GM12891 (cell line): ENCODE results near the gene CRB1.

Source experiments
- DNase-seq: peaks from one replicate; pipeline ENCODE4 v3.0.0; 2011; ENCODE audit warnings: low spot score; ENCODE audit not compliant: insufficient read length
- FAIRE-seq: peaks from 2 replicates; lab custom pipeline; 2011; peaks lifted over from hg19 to GRCh38; lab: Jason Lieb, UNC
- PAX5 ChIP-seq: IDR thresholded peaks from 2 replicates; pipeline ENCODE4 v1.6.1; 2011; ENCODE audit warnings: low read length, moderate library complexity, mild to moderate bottlenecking; ENCODE audit not compliant: insufficient read depth, severe bottlenecking
- POLR2A ChIP-seq: IDR thresholded peaks from 2 replicates; pipeline ENCODE4 v1.6.1; 2011; ENCODE audit warnings: low read depth, low read length, control low read depth
- POLR2AphosphoS5 ChIP-seq: IDR thresholded peaks from 2 replicates; pipeline ENCODE4 v1.6.1; 2011; ENCODE audit warnings: low read depth, low read length, control low read depth
- POU2F2 ChIP-seq: IDR thresholded peaks from 2 replicates; pipeline ENCODE4 v1.6.1; 2011; ENCODE audit warnings: low read depth, mild to moderate bottlenecking, control low read depth, low read length, moderate library complexity
- SPI1 ChIP-seq: IDR thresholded peaks from 2 replicates; pipeline ENCODE4 v1.6.1; 2011; ENCODE audit warnings: low read depth, low read length, control low read depth
- TAF1 ChIP-seq: IDR thresholded peaks from 2 replicates; pipeline ENCODE4 v1.6.1; 2011; ENCODE audit warnings: low read depth, low read length, control low read depth

The CRB1 gene

DNA sequence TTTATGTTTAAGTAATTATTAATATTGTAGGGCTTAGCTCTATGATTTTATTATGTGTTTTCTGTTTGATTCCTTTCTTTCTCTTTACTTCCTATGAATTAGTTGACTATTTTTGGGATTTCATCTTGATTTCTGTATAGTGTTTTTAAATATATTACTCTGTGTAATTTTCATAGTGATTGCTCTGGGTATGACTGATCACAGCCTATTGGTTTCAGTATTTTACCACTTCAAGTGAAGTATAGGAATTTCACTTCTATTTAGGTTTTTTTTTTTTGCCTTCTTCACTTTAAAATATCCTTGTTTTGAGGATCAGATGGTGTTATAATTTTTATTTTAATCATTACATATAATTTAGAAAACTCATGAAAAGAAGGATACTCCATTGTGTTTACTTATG lies 94.8 kb downstream of the CRB1 start:
- DNase-seq (no peak), FAIRE-seq (no peak)
- TF ChIP-seq POLR2AphosphoS5, result no peak
- TF ChIP-seq PAX5, result no peak
- no peak for TF ChIP-seq POU2F2
- no peak for TF ChIP-seq TAF1
- TF ChIP-seq SPI1, result no peak
- TF ChIP-seq POLR2A, result no peak

DNA sequence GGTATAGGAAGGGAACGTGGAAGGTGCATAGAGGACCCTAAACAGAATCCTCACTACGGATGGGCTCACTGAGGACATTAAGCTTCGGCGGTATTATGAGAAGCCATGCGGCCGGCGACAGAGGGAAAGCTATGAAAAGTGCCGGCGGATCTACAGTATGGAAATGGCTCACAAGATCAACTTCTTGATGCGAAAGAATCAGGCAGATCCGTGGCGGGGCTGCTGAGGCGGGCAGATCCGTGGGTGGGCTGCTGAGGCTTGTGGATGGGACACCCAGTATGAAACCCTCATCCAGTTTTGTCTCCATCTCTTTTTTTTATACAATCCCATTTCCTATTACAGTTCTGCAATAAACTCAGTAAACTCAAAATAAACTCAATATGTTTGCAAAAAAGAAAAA lies 95.8 kb downstream of the CRB1 start:
- FAIRE-seq (no peak), DNase-seq (no peak)
- TF ChIP-seq POU2F2 (no peak), TAF1 (no peak), POLR2A (no peak), POLR2AphosphoS5 (no peak), SPI1 (no peak), PAX5 (no peak)

DNA sequence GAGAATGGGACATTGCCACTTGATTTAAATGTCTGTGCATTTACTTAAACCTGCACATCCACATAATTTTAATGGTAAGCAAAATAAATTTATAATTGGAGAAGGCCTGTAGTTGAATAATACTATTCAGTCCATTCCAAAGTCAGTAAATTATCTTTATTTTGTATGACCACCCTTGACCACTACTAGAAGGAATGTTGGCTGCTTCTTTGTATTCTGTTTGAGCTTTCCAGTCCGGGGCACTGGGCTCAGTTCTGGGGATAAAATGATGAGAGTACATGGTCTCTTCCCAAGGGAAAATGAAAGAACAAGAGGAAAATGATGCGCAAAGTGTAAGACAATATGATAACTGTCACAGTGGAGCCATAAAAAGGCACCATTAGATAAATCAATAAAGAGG lies 98.9 kb downstream of the CRB1 start:
- FAIRE-seq, result no peak
- no peak for TF ChIP-seq POLR2A
- no peak for TF ChIP-seq PAX5
- TF ChIP-seq POU2F2, result no peak
- TF ChIP-seq POLR2AphosphoS5, result no peak
- no peak for TF ChIP-seq TAF1
- no peak for TF ChIP-seq SPI1
- no peak for DNase-seq

DNA sequence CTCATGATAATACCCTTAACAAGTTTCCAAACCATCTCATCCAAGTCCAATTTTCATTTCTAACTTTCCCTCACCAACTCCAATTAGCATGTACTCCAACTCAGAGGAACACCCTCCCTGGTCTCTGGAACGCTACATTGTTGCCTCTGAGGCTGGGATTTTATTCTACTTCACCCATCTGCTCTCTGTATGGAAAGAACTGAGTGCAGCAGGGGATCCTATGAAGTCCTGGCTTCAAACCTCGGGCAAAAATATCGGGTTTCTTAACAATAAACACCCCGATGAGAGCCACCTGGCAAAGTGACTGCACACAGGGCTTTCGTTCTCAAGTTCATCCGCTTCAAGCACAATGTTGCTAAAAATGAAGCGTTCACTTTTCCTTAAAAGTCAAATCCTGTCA lies 99.6 kb downstream of the CRB1 start:
- DNase-seq, result no peak
- no peak for FAIRE-seq
- no peak for TF ChIP-seq POU2F2
- TF ChIP-seq POLR2A, result no peak
- no peak for TF ChIP-seq SPI1
- TF ChIP-seq PAX5, result no peak
- TF ChIP-seq TAF1, result no peak
- no peak for TF ChIP-seq POLR2AphosphoS5

DNA sequence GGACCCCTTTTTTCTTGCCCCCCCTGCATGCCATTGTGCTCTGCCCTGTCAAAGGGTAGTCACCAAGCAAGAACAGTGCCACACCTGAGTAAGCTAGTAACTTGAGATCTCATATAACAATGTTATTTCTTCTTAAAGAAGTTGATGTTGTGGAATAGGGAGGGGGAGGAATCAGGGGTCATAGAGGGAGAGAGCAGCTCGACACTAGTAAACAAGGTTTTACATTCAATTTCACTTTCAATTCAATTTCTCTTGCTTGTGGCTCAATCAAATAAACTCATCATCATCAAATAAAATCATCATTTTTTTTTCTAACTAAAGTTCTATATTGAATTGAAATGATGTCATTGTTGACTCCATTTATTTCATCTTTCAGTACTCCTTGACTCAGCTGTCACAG lies 106.4 kb downstream of the CRB1 start:
- TF ChIP-seq POU2F2, result no peak
- TF ChIP-seq TAF1, result no peak
- no peak for TF ChIP-seq PAX5
- TF ChIP-seq SPI1, result no peak
- TF ChIP-seq POLR2A, result no peak
- no peak for TF ChIP-seq POLR2AphosphoS5
- FAIRE-seq (no peak), DNase-seq (no peak)

DNA sequence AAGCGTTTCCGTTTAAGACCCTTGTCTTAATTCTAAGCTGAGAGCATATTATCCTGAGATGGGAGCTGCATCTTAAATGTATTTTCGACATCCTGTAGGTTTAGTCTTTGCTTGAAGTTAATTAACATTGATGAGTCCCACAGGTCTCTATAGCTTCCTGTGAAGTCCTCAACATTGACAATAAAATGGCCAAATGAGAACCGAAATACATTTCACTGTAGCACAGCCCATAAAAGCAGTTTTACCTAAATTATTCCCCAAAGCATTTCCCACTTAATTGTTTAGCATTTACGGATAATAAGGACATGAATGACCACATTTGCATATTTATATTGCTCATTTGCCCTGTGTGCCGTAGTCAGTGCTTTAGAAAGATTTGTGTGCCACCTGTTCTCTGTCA lies 116.4 kb downstream of the CRB1 start:
- FAIRE-seq, result no peak
- DNase-seq, result no peak
- TF ChIP-seq SPI1 (no peak), TAF1 (no peak), POLR2A (no peak), POU2F2 (no peak)

DNA sequence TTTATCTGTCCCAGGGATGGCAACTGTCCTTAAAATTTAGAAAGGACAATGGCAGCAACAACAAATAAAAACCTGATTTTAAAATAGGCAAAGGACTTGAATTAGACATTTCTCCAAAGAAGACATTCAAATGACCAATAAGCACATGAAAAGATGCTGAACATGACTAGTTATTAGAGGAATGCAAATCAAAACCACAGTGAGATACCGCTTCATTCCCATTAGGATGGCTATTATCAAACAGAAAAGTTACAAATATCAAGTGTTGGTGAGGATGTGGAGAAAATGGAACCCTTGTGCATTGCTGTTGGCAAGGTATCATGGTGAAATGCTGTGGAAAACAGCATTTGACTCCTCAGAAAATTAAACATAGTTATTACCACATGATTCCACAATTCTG lies 120.7 kb downstream of the CRB1 start:
- TF ChIP-seq SPI1 (no peak), PAX5 (no peak), TAF1 (no peak), POU2F2 (no peak), POLR2AphosphoS5 (no peak), POLR2A (no peak)
- DNase-seq (no peak), FAIRE-seq (no peak)

DNA sequence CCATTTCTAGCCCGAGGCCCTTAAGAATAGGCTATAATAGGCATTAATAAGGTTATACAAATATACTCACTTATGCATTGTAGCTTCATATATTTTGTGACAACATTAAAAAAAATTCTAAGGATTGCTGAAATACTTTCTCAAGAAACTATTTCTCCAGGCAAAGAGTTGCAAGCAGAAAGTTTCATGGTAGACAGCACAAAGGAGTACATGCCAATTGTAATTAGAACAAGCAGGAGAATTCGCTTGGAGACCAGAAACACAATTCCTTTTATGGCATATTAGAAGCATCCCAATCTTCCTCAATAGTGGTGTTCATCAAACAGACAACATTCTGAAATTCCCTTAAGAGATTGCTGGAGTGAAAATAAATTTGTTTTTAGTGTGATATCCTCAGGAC lies 122.8 kb downstream of the CRB1 start:
- TF ChIP-seq POLR2AphosphoS5, result no peak
- TF ChIP-seq POLR2A, result no peak
- no peak for TF ChIP-seq PAX5
- FAIRE-seq, result no peak
- no peak for DNase-seq

DNA sequence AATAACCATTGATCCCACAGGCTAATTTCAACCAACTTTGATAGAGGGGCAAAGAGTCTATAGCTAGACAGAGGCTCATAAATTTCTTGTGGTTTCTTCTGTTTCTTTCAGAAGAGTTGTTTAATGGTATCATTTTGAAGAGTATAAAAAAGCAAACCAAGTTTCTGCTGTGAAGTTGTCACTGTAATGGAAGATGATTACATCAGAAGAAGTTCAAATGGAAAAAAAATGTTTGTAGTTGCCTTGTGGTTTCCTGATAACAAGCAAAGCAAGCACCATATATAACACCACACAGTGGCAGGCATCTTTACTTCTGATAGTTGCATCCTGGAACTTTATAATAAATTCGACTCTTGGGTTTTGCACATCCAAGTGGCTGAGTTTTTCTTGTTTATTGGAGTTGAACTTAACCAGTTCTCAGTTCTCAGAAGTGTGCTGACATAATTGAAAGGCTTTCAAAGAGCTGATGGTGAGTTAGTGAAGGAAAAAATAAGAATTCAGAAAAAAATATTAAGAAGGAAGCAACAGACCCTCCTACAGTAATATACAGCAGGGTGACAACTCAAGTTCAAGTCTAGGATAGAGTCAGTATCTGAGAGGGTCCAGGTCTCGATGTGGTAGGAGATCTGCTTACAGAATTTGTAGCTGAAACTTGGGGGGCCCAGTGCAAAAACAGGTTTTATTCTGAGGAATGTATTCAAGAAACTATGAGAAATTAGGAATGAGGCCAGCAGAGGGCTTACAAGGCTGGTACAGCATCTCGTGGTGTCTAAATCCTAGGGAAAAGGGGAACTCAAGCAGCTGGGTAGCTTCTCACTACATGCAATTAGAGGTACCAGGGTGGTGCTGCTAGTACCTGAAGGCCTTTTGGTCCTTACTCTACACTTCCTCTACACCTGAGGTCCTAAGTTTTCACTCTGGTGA lies 123.5 kb downstream of the CRB1 start:
- TF ChIP-seq TAF1 (no peak), POU2F2 (no peak)
- no peak for DNase-seq
- no peak for FAIRE-seq

DNA sequence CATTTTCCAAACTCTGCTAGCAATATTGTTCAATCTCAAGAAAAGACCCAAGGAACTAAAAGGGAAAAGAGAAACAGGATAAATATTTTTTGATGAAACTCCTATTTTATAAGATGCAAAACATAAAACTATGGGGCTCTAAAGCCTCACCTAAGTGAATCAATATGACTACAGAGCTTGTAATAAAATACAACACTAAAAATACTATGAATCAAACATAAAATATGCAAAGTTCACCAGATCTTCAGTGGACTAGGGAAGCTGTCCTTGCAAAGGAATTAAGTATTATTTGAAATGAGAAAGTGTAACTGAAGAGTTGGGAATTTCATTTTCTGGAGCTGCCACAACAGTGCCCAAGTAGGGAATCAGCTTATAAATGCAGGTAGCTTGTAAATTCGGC lies 124.5 kb downstream of the CRB1 start:
- DNase-seq (no peak), FAIRE-seq (no peak)
- TF ChIP-seq POLR2AphosphoS5 (no peak), TAF1 (no peak), PAX5 (no peak), POU2F2 (no peak), POLR2A (no peak), SPI1 (no peak)
